HG03442 (cell line): ENCODE measurements around the gene RTP5.
"Not testable (repeated sequence)": the region's sequence is repeated elsewhere in the genome, so short reads cannot be mapped to it uniquely, and the experiment has no call there.

Experiments
- ATAC-seq: cut with Tn5 transposase; IDR thresholded peaks from one replicate; pipeline ENCODE4 v1.9.1; 2021; ENCODE audit warnings: mild to moderate bottlenecking, moderate library complexity; ENCODE audit not compliant: unreplicated experiment

The RTP5 gene

DNA sequence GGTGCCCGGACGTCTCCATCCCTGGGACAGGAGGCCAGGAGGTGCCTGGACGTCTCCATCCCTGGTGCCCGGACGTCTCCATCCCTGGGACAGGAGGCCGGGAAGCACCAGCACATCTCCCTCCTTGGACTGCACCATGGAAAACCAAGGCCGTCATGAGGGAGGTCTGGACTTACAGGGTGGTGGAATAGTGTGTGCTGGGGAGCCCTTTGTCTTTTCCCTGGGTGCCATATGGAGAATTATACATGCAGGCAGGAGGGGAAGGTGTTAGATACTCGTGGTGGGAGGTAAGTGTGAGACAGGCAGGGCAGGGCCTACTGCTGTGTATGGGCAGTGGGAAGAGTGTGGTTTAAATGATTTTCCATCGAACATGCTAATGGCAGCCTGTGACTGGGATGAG lies 52.9 kb downstream of the RTP5 start:
- no peak for ATAC-seq

DNA sequence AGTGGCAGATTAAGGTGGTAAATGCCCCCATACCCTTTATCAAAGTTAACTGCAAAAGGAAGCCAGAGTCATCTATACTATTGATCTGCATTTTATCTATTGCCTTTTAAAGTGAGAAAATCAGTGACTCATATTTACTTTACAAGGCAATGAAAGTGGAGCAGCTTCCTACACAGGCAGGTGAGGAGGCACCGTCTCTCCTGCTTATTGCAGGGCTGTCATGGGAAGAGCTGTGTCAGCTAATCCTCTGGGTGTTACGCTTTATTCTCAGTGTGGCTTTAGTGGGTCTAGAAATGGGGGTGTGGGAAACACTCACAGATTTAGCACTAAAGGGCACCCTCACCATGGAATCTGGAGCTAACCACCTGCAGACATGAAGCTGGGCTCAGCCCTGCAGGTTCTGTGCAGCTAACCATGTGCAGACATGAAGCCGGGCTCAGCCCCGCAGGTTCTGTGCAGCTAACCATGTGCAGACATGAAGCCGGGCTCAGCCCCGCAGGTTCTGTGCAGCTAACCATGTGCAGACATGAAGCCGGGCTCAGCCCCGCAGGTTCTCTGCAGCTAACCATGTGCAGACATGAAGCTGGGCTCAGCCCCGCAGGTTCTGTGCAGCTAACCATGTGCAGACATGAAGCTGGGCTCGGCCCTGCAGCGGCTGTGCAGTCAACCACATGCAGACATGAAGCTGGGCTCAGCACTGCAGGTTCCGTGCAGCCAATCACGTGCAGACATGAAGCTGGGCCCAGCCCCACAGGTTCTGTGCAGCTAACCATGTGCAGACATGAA lies 53.5 kb downstream of the RTP5 start:
- not testable (repeated sequence) for ATAC-seq
